Epidermal melanocyte (primary cell): Measurements from ENCODE around the gene ACOT11.

Experiments
- DNase-seq: peaks from one replicate; pipeline ENCODE4 v3.0.0; 2011; ENCODE audit warnings: low spot score; ENCODE audit not compliant: insufficient read length

The ACOT11 gene

DNA sequence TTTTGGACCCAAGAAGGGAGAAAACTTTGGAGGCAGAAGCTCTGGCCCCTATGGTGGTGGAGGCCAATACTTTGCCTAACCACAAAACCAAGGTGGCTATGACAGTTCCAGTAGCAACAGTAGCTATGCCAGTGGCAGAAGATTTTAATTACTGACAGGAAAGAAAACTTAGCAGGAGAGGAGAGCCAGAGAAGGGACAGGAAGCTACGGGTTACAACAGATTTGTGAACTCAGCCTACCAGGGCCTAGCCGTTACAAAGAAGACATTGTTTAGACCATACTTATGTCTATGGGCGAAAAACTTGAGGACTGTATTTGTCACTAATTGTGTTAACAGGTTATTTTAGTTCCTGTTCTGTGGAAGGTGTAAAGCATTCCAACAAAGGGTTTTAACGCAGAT is 10.4 kb upstream of the ACOT11 start:
- no peak for DNase-seq

GRCh38 chr1:54538538-54538937 is 9.5 kb upstream of the ACOT11 start:
- DNase-seq: no peak

DNA sequence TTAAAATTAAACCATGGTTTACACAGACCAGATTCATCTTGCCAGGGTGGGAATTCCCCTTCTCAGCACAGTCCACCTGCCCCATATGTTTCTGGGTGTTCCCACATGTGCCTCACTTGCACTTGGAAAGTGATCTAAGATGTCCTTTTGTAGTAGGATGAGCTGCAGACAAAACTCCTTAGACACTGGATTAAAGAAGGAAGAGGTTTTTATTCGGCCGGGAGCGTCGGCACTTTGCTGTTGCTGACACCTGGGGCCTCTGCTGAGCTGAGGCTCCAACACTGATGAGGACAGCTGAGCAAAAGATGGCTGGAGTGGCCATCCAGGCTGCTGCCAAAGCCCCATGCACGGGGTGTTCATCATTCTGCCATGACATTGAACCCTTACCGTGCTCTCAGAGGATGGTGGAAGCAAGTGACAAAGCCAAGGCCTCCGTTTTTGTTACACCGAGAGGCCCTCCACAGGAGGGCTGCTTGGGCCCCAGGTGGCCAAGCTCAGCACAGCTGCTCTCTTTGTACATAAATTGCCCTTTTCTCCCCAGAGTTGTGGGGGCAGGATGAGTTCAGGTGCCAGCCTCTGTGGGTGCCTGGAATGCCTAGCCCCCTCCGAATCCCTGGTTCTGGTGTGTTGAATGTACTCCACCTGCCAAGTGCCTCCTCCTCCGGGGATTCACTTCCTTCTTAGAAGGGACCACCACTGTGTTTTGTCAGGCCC is 7.3 kb upstream of the ACOT11 start:
- DNase-seq: no peak

GRCh38 chr1:54542120-54542961 is 5.7 kb upstream of the ACOT11 start:
- DNase-seq: no peak

GRCh38 chr1:54542962-54543539 is 5.0 kb upstream of the ACOT11 start:
- no peak for DNase-seq

GRCh38 chr1:54543729-54544496 is 4.1 kb upstream of the ACOT11 start:
- peak; percentile 16 for DNase-seq

DNA sequence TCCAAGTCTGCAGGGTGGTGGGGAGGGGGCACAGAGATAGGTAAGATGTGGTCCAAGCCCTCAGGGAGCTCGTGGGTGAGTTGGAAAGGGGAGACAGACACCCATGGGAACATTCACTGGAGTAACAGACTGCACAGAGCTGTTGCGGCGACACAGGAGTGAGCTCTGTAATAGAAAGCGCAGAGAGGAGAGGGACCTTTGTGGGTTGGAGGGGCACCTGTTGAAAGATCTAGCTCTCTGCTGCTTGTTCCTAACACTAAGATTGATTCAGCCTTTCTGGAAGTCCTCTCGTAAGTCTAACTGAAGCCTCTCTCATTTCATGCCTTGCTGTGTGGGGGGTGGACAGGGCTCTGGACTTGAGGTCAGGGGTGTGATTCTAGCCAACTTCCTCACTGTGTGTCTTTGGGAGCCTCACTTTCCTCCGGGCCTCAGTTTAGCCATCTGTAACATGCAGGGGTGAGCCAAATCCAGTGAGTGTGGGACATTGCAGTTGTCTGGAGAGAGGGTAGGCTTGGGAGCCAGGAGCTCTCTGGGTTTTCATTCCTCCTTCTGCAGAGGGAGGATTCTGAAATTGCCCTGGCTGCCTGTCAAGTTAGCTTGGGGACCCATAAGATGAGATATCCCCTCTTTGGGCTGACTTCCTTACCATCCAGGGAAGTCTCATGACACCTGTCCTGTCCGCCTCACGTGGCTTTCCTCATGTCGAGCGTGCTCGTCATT is 2.0 kb upstream of the ACOT11 start:
- DNase-seq: no peak

GRCh38 chr1:54546651-54547401 is 1.2 kb upstream of the ACOT11 start:
- no peak for DNase-seq

DNA sequence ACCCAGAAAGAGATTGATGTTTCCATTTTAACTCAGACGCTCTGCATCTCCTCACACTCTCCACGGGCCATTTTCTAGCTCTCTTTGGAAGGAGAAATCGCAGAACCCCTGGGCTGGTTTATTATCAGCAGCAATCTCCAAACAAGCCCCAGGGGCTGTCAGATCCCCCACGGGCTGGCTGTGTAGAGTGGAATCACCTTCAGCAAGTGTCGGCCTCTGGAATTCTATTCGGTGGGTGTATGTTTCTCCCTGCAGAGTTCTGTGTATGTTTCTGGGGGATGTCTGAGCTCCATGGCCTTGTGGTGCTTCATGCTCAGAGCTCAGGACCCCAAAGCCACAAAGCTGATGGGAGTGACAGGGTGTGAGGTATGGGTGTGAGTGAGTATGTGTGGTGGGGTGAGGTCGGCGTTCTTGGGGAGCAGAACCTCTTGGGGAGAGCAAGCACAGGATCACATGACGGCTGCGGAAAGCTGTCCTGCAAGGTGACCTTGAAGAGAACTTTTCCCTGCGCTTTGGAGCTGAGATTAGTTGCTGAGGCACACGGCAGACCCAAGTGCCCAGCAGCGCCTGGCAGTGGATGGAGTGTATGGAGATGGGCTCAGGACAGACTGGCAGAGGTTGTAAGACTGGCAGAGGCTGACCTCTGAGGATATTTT is 489 bp downstream of the ACOT11 start:
- DNase-seq: no peak

GRCh38 chr1:54549181-54549924 is 1.3 kb downstream of the ACOT11 start:
- DNase-seq: no peak

DNA sequence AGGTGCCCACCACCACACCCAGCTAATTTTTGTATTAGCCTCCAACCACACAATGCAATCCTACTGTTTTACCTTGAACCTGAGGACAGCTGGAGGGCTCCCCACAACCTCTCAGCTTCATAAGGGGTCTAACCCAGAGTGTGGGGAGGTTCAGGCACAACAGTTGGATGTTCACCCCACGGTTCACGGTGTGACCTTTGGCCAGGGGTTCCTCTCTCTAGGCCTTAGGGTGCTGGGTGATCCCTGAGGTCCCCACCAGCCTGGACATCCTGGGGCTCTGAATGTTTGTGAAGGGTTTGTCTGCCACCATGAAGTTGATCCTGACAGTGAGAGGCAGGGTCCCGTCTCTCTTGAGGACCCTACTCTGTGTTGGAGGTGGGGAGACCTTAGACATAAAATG is 3.9 kb downstream of the ACOT11 start:
- no peak for DNase-seq

GRCh38 chr1:54553602-54554313 is 5.7 kb downstream of the ACOT11 start:
- DNase-seq: no peak

- no peak for DNase-seq
Measured at GRCh38 chr1:54556110-54556509, 8.1 kb downstream of the ACOT11 start.

GRCh38 chr1:54557671-54558355 is 9.8 kb downstream of the ACOT11 start:
- DNase-seq: no peak

DNA sequence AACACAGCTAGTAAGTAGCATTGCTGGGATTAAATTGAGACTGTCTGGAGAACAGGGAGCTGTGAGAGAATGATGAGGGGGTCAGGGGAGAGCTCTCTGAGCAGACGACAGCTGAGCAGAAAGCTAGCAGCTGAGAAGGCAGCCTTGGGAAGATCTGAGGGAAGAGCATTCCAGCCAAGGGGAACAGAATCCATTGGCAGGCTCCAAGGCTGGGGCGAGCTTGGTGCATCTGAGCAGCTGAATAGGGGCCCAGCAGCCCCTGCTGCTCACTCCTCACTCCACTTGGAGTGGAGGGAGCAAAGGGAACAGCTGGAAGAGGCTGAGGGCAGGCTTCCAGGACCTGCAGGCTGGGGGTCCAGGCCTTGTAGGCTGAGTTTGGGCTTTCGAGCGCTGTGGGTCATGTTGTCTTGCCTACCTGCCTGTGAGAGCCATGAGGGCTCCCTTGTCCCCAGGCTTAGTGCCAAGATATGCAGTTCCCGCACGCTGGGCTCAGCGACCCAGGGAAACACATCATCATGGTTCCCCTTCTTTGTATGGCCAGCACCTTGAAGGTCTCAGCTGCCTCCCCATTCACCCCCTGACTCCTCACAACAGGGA is 10.5 kb downstream of the ACOT11 start:
- no peak for DNase-seq

DNA sequence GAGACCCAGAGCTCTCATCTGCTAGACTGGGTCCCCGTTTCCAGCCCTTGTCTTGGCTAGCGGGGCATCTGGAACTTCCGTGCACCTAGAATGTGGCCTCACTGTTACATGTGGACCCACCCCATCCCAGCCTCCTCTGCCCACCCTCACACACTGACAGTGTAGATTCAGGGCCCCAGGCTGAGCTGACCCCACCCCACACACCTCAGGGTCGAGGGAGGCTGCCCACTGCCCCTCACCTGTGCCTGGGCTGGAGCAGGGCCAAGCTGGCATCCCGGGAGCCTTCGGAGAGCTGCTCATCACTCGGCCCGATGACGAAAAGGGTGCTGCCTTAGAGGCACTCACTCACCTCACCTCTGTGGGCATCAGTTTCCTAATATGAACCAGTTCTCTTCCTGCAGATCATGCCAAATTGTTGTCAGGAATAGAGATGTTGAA is 11.1 kb downstream of the ACOT11 start:
- DNase-seq: no peak

DNA sequence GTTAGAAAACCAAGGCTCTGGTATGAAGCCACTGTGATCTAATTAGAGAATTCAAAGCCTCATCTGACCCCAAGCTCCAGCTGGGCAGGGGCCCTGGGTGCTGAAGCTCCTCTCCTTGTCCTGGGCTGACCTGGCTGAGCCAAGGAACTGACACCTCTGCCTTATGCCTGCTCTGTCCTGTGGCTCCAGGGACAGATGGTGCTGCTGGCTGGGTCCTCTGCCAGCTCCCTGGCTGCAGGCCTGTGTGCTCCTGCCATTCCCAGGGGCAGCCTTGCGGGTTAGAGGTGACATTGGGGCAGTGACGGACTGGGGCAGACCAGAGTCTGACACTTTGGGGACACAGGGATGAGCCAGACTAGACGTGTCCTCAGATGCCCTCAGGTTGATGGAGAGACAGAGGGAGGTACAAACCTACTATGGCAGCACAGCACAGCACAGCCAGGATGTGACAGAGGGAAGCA is 11.8 kb downstream of the ACOT11 start:
- DNase-seq: no peak
